Bone marrow (tissue), 2 donors: ENCODE results near the gene TRMT6.

Experiments used
- DNase-seq, 2 donors: peaks; one replicate each; lab custom pipeline; 2025; lab: John Stamatoyannopoulos, UW

Gene TRMT6

GRCh38 chr20:5949943-5950270, 426 bp downstream of the TRMT6 start:
- no peak for DNase-seq

GRCh38 chr20:5947276-5947675, 3.1 kb downstream of the TRMT6 start:
- peak in 1 of 2 donors; percentile 28 for DNase-seq

GRCh38 chr20:5945963-5946362, 4.4 kb downstream of the TRMT6 start:
- no peak for DNase-seq

- DNase-seq: no peak
Observed at GRCh38 chr20:5938456-5939029, 11.8 kb downstream of the TRMT6 start.

GRCh38 chr20:5936238-5936637, 14.1 kb downstream of the TRMT6 start:
- DNase-seq: no peak

GRCh38 chr20:5935384-5935783, 14.9 kb downstream of the TRMT6 start:
- no peak for DNase-seq

GRCh38 chr20:5933802-5934436, 16.4 kb downstream of the TRMT6 start:
- DNase-seq: no peak

GRCh38 chr20:5932796-5933195, 17.5 kb downstream of the TRMT6 start:
- no peak for DNase-seq

- no peak for DNase-seq
Observed at GRCh38 chr20:5931411-5931810, 18.9 kb downstream of the TRMT6 start.

- DNase-seq: no peak
Observed at GRCh38 chr20:5928836-5929715, 21.3 kb downstream of the TRMT6 start.

- DNase-seq: no peak
Observed at GRCh38 chr20:5927749-5928462, 22.4 kb downstream of the TRMT6 start.

GRCh38 chr20:5925551-5925950, 24.8 kb downstream of the TRMT6 start:
- DNase-seq: no peak

- no peak for DNase-seq
Observed at GRCh38 chr20:5923493-5923892, 26.8 kb downstream of the TRMT6 start.

- no peak for DNase-seq
Observed at GRCh38 chr20:5920581-5920980, 29.8 kb downstream of the TRMT6 start.

GRCh38 chr20:5919626-5920544, 30.4 kb downstream of the TRMT6 start:
- no peak for DNase-seq

- peak in 1 of 2 donors; percentile 1 for DNase-seq
Observed at GRCh38 chr20:5918856-5919625, 31.3 kb downstream of the TRMT6 start.

GRCh38 chr20:5914859-5915258, 35.5 kb downstream of the TRMT6 start:
- no peak for DNase-seq

- DNase-seq: no peak
Observed at GRCh38 chr20:5913166-5913565, 37.2 kb downstream of the TRMT6 start.

- no peak for DNase-seq
Observed at GRCh38 chr20:5910186-5910585, 40.1 kb downstream of the TRMT6 start.

- DNase-seq: no peak
Observed at GRCh38 chr20:5908981-5909380, 41.4 kb downstream of the TRMT6 start.

GRCh38 chr20:5900908-5901307, 49.4 kb downstream of the TRMT6 start:
- DNase-seq: no peak
